Measurements from ENCODE around the gene MED14. TPM values are rescaled to one million over a fixed set of nuclear protein-coding genes. Genes with fewer than 3 reads are reported as not detected.

MED14 gene
- total RNA-seq, 1 donor from 2014 or later: 57.6 TPM

GRCh38 chrX:40646489-40647306, 88.6 kb downstream of the MED14 start:
- TF ChIP-seq, protein P1, sequence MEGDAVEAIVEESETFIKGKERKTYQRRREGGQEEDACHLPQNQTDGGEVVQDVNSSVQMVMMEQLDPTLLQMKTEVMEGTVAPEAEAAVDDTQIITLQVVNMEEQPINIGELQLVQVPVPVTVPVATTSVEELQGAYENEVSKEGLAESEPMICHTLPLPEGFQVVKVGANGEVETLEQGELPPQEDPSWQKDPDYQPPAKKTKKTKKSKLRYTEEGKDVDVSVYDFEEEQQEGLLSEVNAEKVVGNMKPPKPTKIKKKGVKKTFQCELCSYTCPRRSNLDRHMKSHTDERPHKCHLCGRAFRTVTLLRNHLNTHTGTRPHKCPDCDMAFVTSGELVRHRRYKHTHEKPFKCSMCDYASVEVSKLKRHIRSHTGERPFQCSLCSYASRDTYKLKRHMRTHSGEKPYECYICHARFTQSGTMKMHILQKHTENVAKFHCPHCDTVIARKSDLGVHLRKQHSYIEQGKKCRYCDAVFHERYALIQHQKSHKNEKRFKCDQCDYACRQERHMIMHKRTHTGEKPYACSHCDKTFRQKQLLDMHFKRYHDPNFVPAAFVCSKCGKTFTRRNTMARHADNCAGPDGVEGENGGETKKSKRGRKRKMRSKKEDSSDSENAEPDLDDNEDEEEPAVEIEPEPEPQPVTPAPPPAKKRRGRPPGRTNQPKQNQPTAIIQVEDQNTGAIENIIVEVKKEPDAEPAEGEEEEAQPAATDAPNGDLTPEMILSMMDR (IDR thresholded peaks at IDR 0.05; ENCODE audit: unreplicated experiment): no peak
- peak overlapping the region; percentile 84 for H3K27ac Mint-ChIP-seq (ENCODE audit: unreplicated experiment)
- H3K4me1 Mint-ChIP-seq (ENCODE audit: unreplicated experiment): peaks cover 17% of the 10 kb centered on the region
- no peaks in the 10 kb centered on the region for H3K9me3 Mint-ChIP-seq (ENCODE audit: unreplicated experiment)
- peak overlapping the region; percentile 97 for H3K4me3 Mint-ChIP-seq (ENCODE audit: unreplicated experiment)
- H3K27me3 Mint-ChIP-seq (ENCODE audit: unreplicated experiment): peaks cover 3% of the 10 kb centered on the region
- peak; percentile 6 for DNase-seq (ENCODE audit: low spot score)
- peaks cover 15% of the 10 kb centered on the region for H3K36me3 Mint-ChIP-seq (ENCODE audit: low read depth, unreplicated experiment)

DNA sequence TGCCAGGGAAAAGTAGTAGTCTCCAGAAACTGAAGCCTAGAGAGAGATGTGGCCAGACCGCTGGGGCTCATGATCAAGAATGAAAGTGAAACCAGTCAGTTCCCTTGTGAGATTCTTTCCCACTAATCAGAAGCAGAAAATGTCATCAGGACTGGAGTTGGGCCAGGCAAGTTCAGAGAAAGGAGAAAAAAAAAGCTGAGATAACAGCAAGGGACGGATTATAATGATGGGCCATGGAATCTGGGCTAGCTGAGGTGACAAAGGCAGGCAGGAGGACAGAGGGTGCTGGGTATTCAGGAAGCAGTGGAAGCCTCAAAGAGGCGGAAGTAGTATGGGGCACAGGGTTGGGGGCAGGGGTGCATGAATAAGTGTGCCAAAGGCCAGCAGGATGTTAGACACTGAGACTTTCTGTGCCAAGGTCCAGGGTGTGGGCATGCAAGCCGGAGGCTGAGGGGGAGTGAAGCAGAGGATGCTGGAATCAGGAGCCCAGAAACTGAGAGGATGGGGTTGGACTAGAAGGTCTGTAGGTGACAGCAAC, 90.5 kb downstream of the MED14 start:
- H3K27ac Mint-ChIP-seq (ENCODE audit: unreplicated experiment): peak overlapping the region; percentile 67
- TF ChIP-seq, protein P1 (IDR thresholded peaks at IDR 0.05; ENCODE audit: unreplicated experiment): no peak
- H3K9me3 Mint-ChIP-seq (ENCODE audit: unreplicated experiment): no peaks in the 10 kb centered on the region
- peaks cover 3% of the 10 kb centered on the region for H3K27me3 Mint-ChIP-seq (ENCODE audit: unreplicated experiment)
- no peak for DNase-seq (ENCODE audit: low spot score)
- H3K36me3 Mint-ChIP-seq (ENCODE audit: low read depth, unreplicated experiment): peaks cover 13% of the 10 kb centered on the region
- H3K4me1 Mint-ChIP-seq (ENCODE audit: unreplicated experiment): peaks cover 17% of the 10 kb centered on the region
- H3K4me3 Mint-ChIP-seq (ENCODE audit: unreplicated experiment): peak overlapping the region; percentile 85

GRCh38 chrX:40644176-40644575, 91.2 kb downstream of the MED14 start:
- no peak overlapping the region for H3K27ac Mint-ChIP-seq (ENCODE audit: unreplicated experiment)
- peaks cover 17% of the 10 kb centered on the region for H3K4me1 Mint-ChIP-seq (ENCODE audit: unreplicated experiment)
- H3K4me3 Mint-ChIP-seq (ENCODE audit: unreplicated experiment): peak overlapping the region; percentile 16
- H3K9me3 Mint-ChIP-seq (ENCODE audit: unreplicated experiment): no peaks in the 10 kb centered on the region
- peaks cover 3% of the 10 kb centered on the region for H3K27me3 Mint-ChIP-seq (ENCODE audit: unreplicated experiment)
- DNase-seq (ENCODE audit: low spot score): no peak
- peaks cover 13% of the 10 kb centered on the region for H3K36me3 Mint-ChIP-seq (ENCODE audit: low read depth, unreplicated experiment)
- TF ChIP-seq, protein P1 (IDR thresholded peaks at IDR 0.05; ENCODE audit: unreplicated experiment): no peak

DNA sequence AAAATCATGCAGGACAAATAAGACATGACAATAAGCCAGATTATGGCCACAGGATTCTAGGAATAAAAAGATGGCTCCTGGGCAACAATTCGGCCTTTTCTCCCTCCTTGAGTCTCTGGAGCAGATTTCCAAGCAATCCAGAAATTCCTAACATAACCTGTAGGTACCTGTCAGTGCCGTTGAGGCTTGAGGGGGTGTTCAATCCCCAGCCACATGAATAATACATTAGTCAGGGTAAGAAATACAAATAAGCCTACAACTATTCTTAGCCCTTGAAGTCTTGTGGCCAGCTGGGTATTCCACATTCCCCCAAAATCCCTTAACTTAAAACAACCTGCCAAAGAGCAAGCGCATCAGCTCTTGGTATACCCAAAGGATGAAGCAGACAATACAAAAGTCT, 97.7 kb downstream of the MED14 start:
- Mint-ChIP-seq H3K27me3 (ENCODE audit: unreplicated experiment) (no peaks in the 10 kb centered on the region), H3K4me3 (ENCODE audit: unreplicated experiment) (no peak overlapping the region), H3K36me3 (ENCODE audit: low read depth, unreplicated experiment) (peaks cover 36% of the 10 kb centered on the region), H3K4me1 (ENCODE audit: unreplicated experiment) (peaks cover 3% of the 10 kb centered on the region), H3K27ac (ENCODE audit: unreplicated experiment) (no peak overlapping the region), H3K9me3 (ENCODE audit: unreplicated experiment) (no peaks in the 10 kb centered on the region)
- TF ChIP-seq, protein P1 (IDR thresholded peaks at IDR 0.05; ENCODE audit: unreplicated experiment): no peak
- DNase-seq (ENCODE audit: low spot score): no peak

DNA sequence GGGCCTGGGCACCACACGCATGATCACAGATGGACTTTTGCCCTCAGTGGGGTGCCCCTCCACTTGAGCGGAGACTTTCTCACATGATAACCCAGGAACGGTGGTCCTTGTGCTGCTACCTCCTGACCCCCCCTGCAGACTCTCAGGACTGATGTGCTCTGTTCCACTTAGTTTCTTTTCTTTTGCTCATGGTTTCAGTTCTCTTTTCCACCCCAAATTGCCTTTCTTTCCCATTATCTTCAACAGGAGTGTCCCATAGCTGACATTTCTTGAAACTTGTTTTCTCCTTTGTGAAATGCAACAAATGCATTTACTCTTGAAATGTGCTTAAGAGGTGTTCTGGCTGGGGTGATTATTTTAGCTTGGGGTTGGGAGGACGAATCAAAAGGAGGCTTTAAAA, 103.1 kb downstream of the MED14 start:
- Mint-ChIP-seq H3K27me3 (ENCODE audit: unreplicated experiment) (no peaks in the 10 kb centered on the region), H3K9me3 (ENCODE audit: unreplicated experiment) (no peaks in the 10 kb centered on the region), H3K4me1 (ENCODE audit: unreplicated experiment) (no peaks in the 10 kb centered on the region), H3K27ac (ENCODE audit: unreplicated experiment) (no peak overlapping the region), H3K4me3 (ENCODE audit: unreplicated experiment) (no peak overlapping the region), H3K36me3 (ENCODE audit: low read depth, unreplicated experiment) (peaks cover 40% of the 10 kb centered on the region)
- TF ChIP-seq, protein P1 (IDR thresholded peaks at IDR 0.05; ENCODE audit: unreplicated experiment): no peak
- DNase-seq (ENCODE audit: low spot score): no peak
